HEK293 (cell line): ENCODE data around the gene GPBP1.

Experiments used
- ELK4 ChIP-seq: IDR thresholded peaks from 2 replicates; pipeline ENCODE4 v1.6.1; 2011; ENCODE audit warnings: mild to moderate bottlenecking, low read depth, low read length, borderline replicate concordance
- ZNF133 ChIP-seq: fragments of 450-650 bp; formaldehyde crosslinking; IDR thresholded peaks from 2 replicates; pipeline ENCODE4 v1.5.1; 2016; ENCODE audit warnings: missing biosample characterization, missing genetic modification characterization
- ZNF629 ChIP-seq: fragments of 450-650 bp; formaldehyde crosslinking; IDR thresholded peaks from 2 replicates; pipeline ENCODE4 v1.5.1; 2017; ENCODE audit warnings: missing biosample characterization, missing genetic modification characterization
- TF ChIP-seq, protein P1 (sequence below): fragments of 450-650 bp; formaldehyde crosslinking; IDR thresholded peaks from 2 replicates; pipeline ENCODE4 v1.5.1; 2016; ENCODE audit warnings: missing biosample characterization, missing genetic modification characterization
- TF ChIP-seq, protein P2 (sequence below): fragments of 450-650 bp; formaldehyde crosslinking; IDR thresholded peaks from 2 replicates; pipeline ENCODE4 v1.5.1; 2016; ENCODE audit warnings: missing biosample characterization, missing genetic modification characterization

- TF ChIP-seq, protein P1, sequence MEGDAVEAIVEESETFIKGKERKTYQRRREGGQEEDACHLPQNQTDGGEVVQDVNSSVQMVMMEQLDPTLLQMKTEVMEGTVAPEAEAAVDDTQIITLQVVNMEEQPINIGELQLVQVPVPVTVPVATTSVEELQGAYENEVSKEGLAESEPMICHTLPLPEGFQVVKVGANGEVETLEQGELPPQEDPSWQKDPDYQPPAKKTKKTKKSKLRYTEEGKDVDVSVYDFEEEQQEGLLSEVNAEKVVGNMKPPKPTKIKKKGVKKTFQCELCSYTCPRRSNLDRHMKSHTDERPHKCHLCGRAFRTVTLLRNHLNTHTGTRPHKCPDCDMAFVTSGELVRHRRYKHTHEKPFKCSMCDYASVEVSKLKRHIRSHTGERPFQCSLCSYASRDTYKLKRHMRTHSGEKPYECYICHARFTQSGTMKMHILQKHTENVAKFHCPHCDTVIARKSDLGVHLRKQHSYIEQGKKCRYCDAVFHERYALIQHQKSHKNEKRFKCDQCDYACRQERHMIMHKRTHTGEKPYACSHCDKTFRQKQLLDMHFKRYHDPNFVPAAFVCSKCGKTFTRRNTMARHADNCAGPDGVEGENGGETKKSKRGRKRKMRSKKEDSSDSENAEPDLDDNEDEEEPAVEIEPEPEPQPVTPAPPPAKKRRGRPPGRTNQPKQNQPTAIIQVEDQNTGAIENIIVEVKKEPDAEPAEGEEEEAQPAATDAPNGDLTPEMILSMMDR (tag by site-specific recombination): no peak
- no peak for TF ChIP-seq ZNF133 (tag by site-specific recombination)
- no peak for TF ChIP-seq ELK4
- no peak for TF ChIP-seq ZNF629 (tag by site-specific recombination)
- TF ChIP-seq, protein P2, sequence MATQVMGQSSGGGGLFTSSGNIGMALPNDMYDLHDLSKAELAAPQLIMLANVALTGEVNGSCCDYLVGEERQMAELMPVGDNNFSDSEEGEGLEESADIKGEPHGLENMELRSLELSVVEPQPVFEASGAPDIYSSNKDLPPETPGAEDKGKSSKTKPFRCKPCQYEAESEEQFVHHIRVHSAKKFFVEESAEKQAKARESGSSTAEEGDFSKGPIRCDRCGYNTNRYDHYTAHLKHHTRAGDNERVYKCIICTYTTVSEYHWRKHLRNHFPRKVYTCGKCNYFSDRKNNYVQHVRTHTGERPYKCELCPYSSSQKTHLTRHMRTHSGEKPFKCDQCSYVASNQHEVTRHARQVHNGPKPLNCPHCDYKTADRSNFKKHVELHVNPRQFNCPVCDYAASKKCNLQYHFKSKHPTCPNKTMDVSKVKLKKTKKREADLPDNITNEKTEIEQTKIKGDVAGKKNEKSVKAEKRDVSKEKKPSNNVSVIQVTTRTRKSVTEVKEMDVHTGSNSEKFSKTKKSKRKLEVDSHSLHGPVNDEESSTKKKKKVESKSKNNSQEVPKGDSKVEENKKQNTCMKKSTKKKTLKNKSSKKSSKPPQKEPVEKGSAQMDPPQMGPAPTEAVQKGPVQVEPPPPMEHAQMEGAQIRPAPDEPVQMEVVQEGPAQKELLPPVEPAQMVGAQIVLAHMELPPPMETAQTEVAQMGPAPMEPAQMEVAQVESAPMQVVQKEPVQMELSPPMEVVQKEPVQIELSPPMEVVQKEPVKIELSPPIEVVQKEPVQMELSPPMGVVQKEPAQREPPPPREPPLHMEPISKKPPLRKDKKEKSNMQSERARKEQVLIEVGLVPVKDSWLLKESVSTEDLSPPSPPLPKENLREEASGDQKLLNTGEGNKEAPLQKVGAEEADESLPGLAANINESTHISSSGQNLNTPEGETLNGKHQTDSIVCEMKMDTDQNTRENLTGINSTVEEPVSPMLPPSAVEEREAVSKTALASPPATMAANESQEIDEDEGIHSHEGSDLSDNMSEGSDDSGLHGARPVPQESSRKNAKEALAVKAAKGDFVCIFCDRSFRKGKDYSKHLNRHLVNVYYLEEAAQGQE: no peak
These were observed 42.9 kb downstream of the GPBP1 start for GRCh38 chr5:57216714-57217113.
